Measurements from ENCODE around the gene SH3BP5.

Gene SH3BP5

DNA sequence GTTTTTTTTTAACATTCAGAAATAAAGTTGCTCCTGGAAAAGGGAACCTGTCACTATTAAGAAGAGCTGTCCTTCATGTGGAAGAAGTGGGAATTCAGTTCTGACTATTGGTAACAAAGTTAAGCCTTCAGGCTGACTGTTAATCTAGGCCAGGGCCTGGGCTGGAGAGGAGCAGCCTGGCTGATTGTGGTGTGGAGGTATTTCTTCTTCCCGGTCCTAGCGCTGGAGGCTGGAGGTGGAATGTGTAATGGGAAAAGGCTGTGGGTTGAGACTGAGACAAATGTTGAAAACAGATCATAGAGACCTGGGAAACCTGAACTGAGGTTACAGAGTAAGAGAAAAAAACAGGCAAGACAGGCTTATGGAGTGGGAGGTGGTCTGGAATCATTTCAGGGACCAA is 23.8 kb upstream of the SH3BP5 start:
- no peak overlapping the region for H3K4me3 ChIP-seq (ENCODE audit: low read length)
- no peaks in the 10 kb centered on the region for H3K36me3 ChIP-seq (replicated peaks; ENCODE audit: insufficient read depth, low read length)
- H3F3A ChIP-seq (ENCODE audit: insufficient read depth, low read length): 0 out of 2 replicates have a peak, but pooled peaks cover 5% of the 10 kb centered on the region
- H3K79me2 ChIP-seq (ENCODE audit: low read length): no peaks in the 10 kb centered on the region
- no peak for DNase-seq
- H3K9ac ChIP-seq (ENCODE audit: low read length): no peak overlapping the region
- H3K9me3 ChIP-seq (replicated peaks; ENCODE audit: insufficient read depth, low read length): no peaks in the 10 kb centered on the region
- H4K20me1 ChIP-seq (ENCODE audit: insufficient read depth, low read length): no peaks in the 10 kb centered on the region
- H2AFZ ChIP-seq (ENCODE audit: low read length): peak overlapping the region; percentile 55
- H3K27ac ChIP-seq (ENCODE audit: low read length): peak overlapping the region; percentile 40; the same call in 1 of the 2 replicates
- no peaks in the 10 kb centered on the region for H3K9me2 ChIP-seq (replicated peaks; ENCODE audit: insufficient read depth, low read length)
- no peaks in the 10 kb centered on the region for H3K27me3 ChIP-seq (replicated peaks; ENCODE audit: insufficient read depth, low read length)
- peaks cover 26% of the 10 kb centered on the region for H3K4me1 ChIP-seq (ENCODE audit: low read length)
- TF ChIP-seq EZH2phosphoT487 (IDR thresholded peaks at IDR 0.05; ENCODE audit: low read length): no peak
- TF ChIP-seq, protein P1, sequence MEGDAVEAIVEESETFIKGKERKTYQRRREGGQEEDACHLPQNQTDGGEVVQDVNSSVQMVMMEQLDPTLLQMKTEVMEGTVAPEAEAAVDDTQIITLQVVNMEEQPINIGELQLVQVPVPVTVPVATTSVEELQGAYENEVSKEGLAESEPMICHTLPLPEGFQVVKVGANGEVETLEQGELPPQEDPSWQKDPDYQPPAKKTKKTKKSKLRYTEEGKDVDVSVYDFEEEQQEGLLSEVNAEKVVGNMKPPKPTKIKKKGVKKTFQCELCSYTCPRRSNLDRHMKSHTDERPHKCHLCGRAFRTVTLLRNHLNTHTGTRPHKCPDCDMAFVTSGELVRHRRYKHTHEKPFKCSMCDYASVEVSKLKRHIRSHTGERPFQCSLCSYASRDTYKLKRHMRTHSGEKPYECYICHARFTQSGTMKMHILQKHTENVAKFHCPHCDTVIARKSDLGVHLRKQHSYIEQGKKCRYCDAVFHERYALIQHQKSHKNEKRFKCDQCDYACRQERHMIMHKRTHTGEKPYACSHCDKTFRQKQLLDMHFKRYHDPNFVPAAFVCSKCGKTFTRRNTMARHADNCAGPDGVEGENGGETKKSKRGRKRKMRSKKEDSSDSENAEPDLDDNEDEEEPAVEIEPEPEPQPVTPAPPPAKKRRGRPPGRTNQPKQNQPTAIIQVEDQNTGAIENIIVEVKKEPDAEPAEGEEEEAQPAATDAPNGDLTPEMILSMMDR (IDR thresholded peaks at IDR 0.05; ENCODE audit: low read length): no peak
- no peak for TF ChIP-seq EZH2 (optimal IDR thresholded peaks at IDR 0.05; ENCODE audit: low read depth, low read length)
- peak overlapping the region; percentile 33; the same call in 1 of the 2 replicates for H3K4me2 ChIP-seq (ENCODE audit: low read depth, low read length)

DNA sequence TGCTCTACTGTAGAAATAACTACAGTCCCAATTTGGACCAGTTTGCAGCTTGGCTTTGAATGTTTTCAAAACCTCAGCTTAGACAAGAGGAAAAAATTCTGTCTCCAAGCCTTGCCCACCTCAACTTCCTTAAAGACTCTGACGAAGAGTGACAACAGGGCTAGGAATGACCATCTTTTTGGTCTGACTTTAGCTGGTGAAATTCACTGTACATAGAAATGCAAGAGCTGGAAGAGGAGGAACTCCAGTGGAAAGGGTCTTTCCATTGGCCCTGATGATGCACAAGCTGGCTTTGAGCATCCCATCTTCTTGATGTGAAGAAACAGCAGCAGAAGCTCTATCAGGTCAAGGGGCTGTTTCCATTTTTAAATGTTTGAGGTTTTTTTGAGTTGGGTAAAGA is 22.7 kb upstream of the SH3BP5 start:
- Histone ChIP-seq H3K36me3 (replicated peaks; ENCODE audit: insufficient read depth, low read length) (no peaks in the 10 kb centered on the region), H3K9ac (ENCODE audit: low read length) (no peak overlapping the region), H3K4me2 (ENCODE audit: low read depth, low read length) (no peak overlapping the region), H3F3A (ENCODE audit: insufficient read depth, low read length) (no peaks in the 10 kb centered on the region), H3K4me3 (ENCODE audit: low read length) (no peak overlapping the region), H3K4me1 (ENCODE audit: low read length) (peaks cover 19% of the 10 kb centered on the region), H3K27me3 (replicated peaks; ENCODE audit: insufficient read depth, low read length) (no peaks in the 10 kb centered on the region), H3K9me3 (replicated peaks; ENCODE audit: insufficient read depth, low read length) (no peaks in the 10 kb centered on the region), H3K9me2 (replicated peaks; ENCODE audit: insufficient read depth, low read length) (no peaks in the 10 kb centered on the region), H3K27ac (ENCODE audit: low read length) (no peak overlapping the region), H4K20me1 (ENCODE audit: insufficient read depth, low read length) (no peaks in the 10 kb centered on the region), H2AFZ (ENCODE audit: low read length) (no peak overlapping the region), H3K79me2 (ENCODE audit: low read length) (no peaks in the 10 kb centered on the region)
- TF ChIP-seq, protein P1 (IDR thresholded peaks at IDR 0.05; ENCODE audit: low read length): no peak
- TF ChIP-seq EZH2phosphoT487 (IDR thresholded peaks at IDR 0.05; ENCODE audit: low read length): no peak
- TF ChIP-seq EZH2 (optimal IDR thresholded peaks at IDR 0.05; ENCODE audit: low read depth, low read length): no peak
- no peak for DNase-seq

DNA sequence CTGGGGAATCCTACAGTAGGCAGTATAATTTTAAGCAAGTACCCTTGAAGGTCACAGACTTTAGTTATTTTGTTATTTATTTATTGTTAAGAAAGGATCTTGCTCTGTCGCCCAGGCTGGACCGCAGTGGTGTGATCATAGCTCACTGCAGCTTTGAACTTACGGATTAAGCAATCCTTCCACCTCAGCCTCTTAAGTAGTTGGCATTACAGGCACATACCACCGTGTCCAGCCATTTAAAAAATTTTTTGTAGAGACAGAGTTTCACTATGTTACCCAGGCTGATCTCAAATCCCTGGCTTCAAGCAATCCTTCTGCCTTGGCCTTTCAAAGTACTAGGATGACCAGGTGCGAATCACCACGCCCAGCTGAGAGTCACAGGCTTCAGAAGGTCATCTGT is 22.1 kb upstream of the SH3BP5 start:
- Histone ChIP-seq H3K27me3 (replicated peaks; ENCODE audit: insufficient read depth, low read length) (no peaks in the 10 kb centered on the region), H3K9me2 (replicated peaks; ENCODE audit: insufficient read depth, low read length) (no peaks in the 10 kb centered on the region), H3K4me1 (ENCODE audit: low read length) (peaks cover 19% of the 10 kb centered on the region), H3K9me3 (replicated peaks; ENCODE audit: insufficient read depth, low read length) (no peaks in the 10 kb centered on the region), H3K4me3 (ENCODE audit: low read length) (no peak overlapping the region), H3F3A (ENCODE audit: insufficient read depth, low read length) (no peaks in the 10 kb centered on the region), H3K9ac (ENCODE audit: low read length) (no peak overlapping the region), H3K79me2 (ENCODE audit: low read length) (no peaks in the 10 kb centered on the region), H3K27ac (ENCODE audit: low read length) (no peak overlapping the region), H3K36me3 (replicated peaks; ENCODE audit: insufficient read depth, low read length) (no peaks in the 10 kb centered on the region), H4K20me1 (ENCODE audit: insufficient read depth, low read length) (no peaks in the 10 kb centered on the region), H3K4me2 (ENCODE audit: low read depth, low read length) (no peak overlapping the region), H2AFZ (ENCODE audit: low read length) (no peak overlapping the region)
- DNase-seq: no peak
- TF ChIP-seq, protein P1 (IDR thresholded peaks at IDR 0.05; ENCODE audit: low read length): no peak
- TF ChIP-seq EZH2phosphoT487 (IDR thresholded peaks at IDR 0.05; ENCODE audit: low read length): no peak
- TF ChIP-seq EZH2 (optimal IDR thresholded peaks at IDR 0.05; ENCODE audit: low read depth, low read length): no peak
